Vagina (tissue), 2 donors: ENCODE measurements around the gene CHD9. TPM values are rescaled to one million over a fixed set of nuclear protein-coding genes. Genes with fewer than 3 reads are reported as not detected.

ENCODE experiments used
- DNase-seq, 2 donors: peaks; one replicate each; pipeline ENCODE4 v3.0.0-alpha.2; 2017; ENCODE audit errors: extremely low spot score in 2 of 2
- H3K27ac ChIP-seq: fragments of 200-600 bp; sonication (generic); one replicate; pipeline ENCODE4 v1.5.1; 2019
- H3K27me3 ChIP-seq: fragments of 200-600 bp; sonication (generic); one replicate; pipeline ENCODE4 v1.5.1; 2019
- H3K36me3 ChIP-seq, 2 donors: fragments of 200-600 bp; sonication (generic); one replicate each; pipeline ENCODE4 v1.5.1; 2017 to 2019
- H3K4me1 ChIP-seq: fragments of 200-600 bp; sonication (generic); one replicate; pipeline ENCODE4 v1.5.1; 2019
- H3K4me3 ChIP-seq, 2 donors: fragments of 200-600 bp; sonication (generic); 1 replicate in 1 of 2; 2 replicates in 1 of 2; pipeline ENCODE4 v1.5.1; 2016 to 2019
- H3K9me3 ChIP-seq: fragments of 200-600 bp; sonication (generic); one replicate; pipeline ENCODE4 v1.5.1; 2019
- POLR2A ChIP-seq, 2 donors: fragments of 450-650 bp; IDR thresholded peaks; one replicate each; pipeline ENCODE4 v1.6.1; 2017; ENCODE audit warnings: antibody characterized with exemption in 2 of 2, mild to moderate bottlenecking in 2 of 2, moderate library complexity in 2 of 2
- POLR2AphosphoS5 ChIP-seq, 2 donors: sonication (generic); formaldehyde crosslinking; IDR thresholded peaks; one replicate each; pipeline ENCODE4 v1.9.0; 2017; ENCODE audit warnings: antibody characterized with exemption in 2 of 2, mild to moderate bottlenecking in 2 of 2, low read depth in 1 of 2; ENCODE audit not compliant: insufficient read depth in 1 of 2
- intact Hi-C: fragments of 100-400 bp; cut with DNase I; formaldehyde crosslinking; loops from one replicate; pipeline ENCODE4 v1.15.1; 2023
- total RNA-seq: library from RNA; depleted of rRNA; stranded (reverse); fragments of >200 nt; gene quantifications from one replicate; pipeline ENCODE4 v1.2.3, GENCODE V29; 2016
- TF ChIP-seq, protein P1 (sequence below), 3 experiments: fragments of 450-650 bp in 2 of 3; fragments of 200-600 bp in 1 of 3; sonication (generic) in 1 of 3; IDR thresholded peaks; one replicate each; pipeline ENCODE4 v1.5.1; 2017 to 2019; ENCODE audit warnings: antibody characterized with exemption in 3 of 3, mild to moderate bottlenecking in 2 of 3, moderate library complexity in 2 of 3

The CHD9 gene
- total RNA-seq, 1 donor from 2014 or later = 77.6 TPM

DNA sequence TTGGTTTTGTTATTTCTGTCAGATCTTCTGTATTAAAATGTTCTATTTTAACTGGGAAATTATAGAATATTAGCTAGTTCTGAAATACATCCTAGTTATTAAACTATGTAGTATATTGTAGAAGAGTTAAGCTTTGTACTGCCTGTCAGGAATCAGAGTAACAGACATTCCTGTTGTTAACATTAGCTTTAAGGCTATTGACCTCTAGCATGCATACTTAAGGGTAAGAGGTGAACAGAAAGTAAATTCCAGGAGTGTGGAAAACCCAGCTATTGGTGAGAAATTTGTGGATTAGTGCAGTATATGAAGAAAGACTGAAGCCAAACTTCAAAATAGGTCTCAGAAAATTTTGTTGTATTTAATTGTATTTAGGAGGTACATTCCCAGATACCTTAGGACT lies 111.3 kb downstream of the CHD9 start:
- Histone ChIP-seq H3K9me3 (no peaks in the 10 kb centered on the region), H3K4me3 (no peak overlapping the region), H3K27me3 (no peaks in the 10 kb centered on the region), H3K36me3 (no peaks in the 10 kb centered on the region), H3K27ac (no peak overlapping the region), H3K4me1 (peaks cover 5% of the 10 kb centered on the region)
- DNase-seq = no peak
- intact Hi-C loops = loop anchor here (10.0 kb wide), 1 partner anchor 111 kb away; the partner anchor contains the start of genes CHD9 and CHD9NB
- no peak for TF ChIP-seq POLR2A (IDR thresholded peaks at IDR 0.05)
- TF ChIP-seq POLR2AphosphoS5 (IDR thresholded peaks at IDR 0.05; ENCODE audit: insufficient read depth in 1 of 2, low read depth in 1 of 2) = no peak
- TF ChIP-seq, protein P1, sequence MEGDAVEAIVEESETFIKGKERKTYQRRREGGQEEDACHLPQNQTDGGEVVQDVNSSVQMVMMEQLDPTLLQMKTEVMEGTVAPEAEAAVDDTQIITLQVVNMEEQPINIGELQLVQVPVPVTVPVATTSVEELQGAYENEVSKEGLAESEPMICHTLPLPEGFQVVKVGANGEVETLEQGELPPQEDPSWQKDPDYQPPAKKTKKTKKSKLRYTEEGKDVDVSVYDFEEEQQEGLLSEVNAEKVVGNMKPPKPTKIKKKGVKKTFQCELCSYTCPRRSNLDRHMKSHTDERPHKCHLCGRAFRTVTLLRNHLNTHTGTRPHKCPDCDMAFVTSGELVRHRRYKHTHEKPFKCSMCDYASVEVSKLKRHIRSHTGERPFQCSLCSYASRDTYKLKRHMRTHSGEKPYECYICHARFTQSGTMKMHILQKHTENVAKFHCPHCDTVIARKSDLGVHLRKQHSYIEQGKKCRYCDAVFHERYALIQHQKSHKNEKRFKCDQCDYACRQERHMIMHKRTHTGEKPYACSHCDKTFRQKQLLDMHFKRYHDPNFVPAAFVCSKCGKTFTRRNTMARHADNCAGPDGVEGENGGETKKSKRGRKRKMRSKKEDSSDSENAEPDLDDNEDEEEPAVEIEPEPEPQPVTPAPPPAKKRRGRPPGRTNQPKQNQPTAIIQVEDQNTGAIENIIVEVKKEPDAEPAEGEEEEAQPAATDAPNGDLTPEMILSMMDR (IDR thresholded peaks at IDR 0.05) = no peak

DNA sequence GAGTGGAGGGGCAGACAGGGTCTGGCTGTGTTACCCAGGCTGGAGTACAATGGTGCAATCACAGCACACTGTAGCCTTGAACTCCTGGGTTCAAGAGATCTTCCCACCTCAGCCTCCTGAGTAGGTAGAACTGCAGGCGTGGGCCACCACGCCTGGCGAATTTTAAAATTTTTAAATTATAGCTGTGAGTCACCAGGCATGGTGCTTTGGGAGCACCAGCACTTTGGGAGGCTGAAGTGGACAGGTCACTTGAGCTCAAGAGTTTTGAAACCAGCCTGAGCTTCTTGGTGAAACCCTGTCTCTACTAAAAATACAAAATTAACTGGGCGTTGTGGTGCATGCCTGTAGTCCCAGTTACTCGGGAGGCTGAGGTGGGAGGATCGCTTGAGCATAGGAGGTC lies 114.0 kb downstream of the CHD9 start:
- TF ChIP-seq, protein P1 (IDR thresholded peaks at IDR 0.05) = no peak
- TF ChIP-seq POLR2AphosphoS5 (IDR thresholded peaks at IDR 0.05; ENCODE audit: insufficient read depth in 1 of 2, low read depth in 1 of 2) = no peak
- no peak for TF ChIP-seq POLR2A (IDR thresholded peaks at IDR 0.05)
- no peak for DNase-seq
- H3K27me3 ChIP-seq = no peaks in the 10 kb centered on the region
- no peak overlapping the region for H3K27ac ChIP-seq
- H3K36me3 ChIP-seq = no peaks in the 10 kb centered on the region
- intact Hi-C loops = loop anchor here (10.0 kb wide), 1 partner anchor 114 kb away; the partner anchor contains the start of genes CHD9 and CHD9NB
- no peaks in the 10 kb centered on the region for H3K9me3 ChIP-seq
- no peak overlapping the region for H3K4me3 ChIP-seq
- H3K4me1 ChIP-seq = peaks cover 5% of the 10 kb centered on the region

DNA sequence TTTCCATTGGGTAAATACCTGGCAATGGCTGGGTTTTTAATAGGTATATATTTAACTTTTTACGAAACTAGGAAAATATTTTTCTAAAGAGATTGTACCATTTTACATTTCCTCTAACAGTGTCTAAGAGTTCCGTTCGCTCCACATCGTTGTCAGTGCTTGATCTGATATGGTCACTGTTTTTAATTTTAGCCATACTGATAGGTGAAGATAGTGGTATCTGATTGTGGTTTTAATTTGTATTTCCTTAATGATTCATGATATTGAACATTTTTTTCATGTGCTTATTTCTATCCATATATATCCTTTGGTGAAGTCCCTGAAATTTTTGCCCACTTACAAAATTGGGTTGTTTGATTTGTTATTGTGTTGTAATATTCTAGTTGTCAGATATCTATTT lies 117.7 kb downstream of the CHD9 start:
- intact Hi-C loops = no loop called here

DNA sequence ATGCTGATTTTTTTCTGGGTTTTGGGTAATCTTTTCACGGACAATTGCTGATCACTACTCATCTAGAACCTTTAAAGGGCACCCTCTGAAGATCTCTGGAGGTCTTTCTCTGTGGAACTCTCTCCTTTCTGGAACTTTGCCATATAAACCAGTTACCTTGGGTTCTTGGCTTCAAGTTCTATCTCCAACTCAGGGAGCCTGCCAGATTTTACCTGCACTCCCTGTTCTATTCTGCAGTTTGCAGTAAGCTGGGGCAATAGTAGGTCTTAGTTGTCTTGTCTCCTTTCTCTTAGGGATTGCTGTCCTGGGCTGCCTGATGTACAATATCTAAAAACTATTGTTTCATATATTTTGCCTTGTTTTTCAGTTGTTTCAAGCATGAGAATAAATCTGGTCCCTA lies 120.3 kb downstream of the CHD9 start:
- H3K27me3 ChIP-seq = no peaks in the 10 kb centered on the region

More for the DNA sequence above, 117.7 kb downstream of the CHD9 start:
- DNase-seq = no peak
- Histone ChIP-seq H3K27ac (no peak overlapping the region), H3K4me1 (peaks cover 4% of the 10 kb centered on the region), H3K4me3 (no peak overlapping the region), H3K36me3 (no peaks in the 10 kb centered on the region), H3K9me3 (no peaks in the 10 kb centered on the region), H3K27me3 (no peaks in the 10 kb centered on the region)
- TF ChIP-seq, protein P1 (IDR thresholded peaks at IDR 0.05) = no peak
- TF ChIP-seq POLR2A (IDR thresholded peaks at IDR 0.05) (no peak), POLR2AphosphoS5 (IDR thresholded peaks at IDR 0.05; ENCODE audit: insufficient read depth in 1 of 2, low read depth in 1 of 2) (no peak)

DNA sequence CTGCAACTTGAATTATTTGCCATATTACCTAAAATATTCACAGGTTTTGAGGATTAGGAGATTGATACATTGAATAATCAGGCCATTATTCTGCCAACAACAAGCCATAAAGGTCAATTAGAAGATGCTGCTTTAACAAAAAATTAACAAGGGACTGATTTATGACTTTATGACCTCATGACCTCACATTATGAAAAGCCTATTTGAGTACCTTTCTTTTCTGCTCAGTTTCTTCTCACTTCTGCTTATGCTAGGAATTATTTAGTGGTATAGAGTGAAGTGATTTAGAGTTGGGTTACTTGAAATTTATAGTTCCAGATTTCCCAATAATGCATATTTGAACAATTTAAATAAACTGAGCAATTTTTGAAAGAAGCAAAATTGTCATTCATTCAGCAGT lies 121.6 kb downstream of the CHD9 start:
- no peaks in the 10 kb centered on the region for H3K9me3 ChIP-seq
- H3K4me1 ChIP-seq = peaks cover 4% of the 10 kb centered on the region
- intact Hi-C loops = no loop called here
- no peak overlapping the region for H3K27ac ChIP-seq
- DNase-seq = no peak
- H3K27me3 ChIP-seq = no peaks in the 10 kb centered on the region
- no peak for TF ChIP-seq POLR2AphosphoS5 (IDR thresholded peaks at IDR 0.05; ENCODE audit: insufficient read depth in 1 of 2, low read depth in 1 of 2)
- no peak for TF ChIP-seq POLR2A (IDR thresholded peaks at IDR 0.05)
- TF ChIP-seq, protein P1 (IDR thresholded peaks at IDR 0.05) = no peak
- no peaks in the 10 kb centered on the region for H3K36me3 ChIP-seq
- no peak overlapping the region for H3K4me3 ChIP-seq

More for the DNA sequence above, 120.3 kb downstream of the CHD9 start:
- intact Hi-C loops = no loop called here
- TF ChIP-seq, protein P1 (IDR thresholded peaks at IDR 0.05) = no peak
- TF ChIP-seq POLR2A (IDR thresholded peaks at IDR 0.05) = no peak
- TF ChIP-seq POLR2AphosphoS5 (IDR thresholded peaks at IDR 0.05; ENCODE audit: insufficient read depth in 1 of 2, low read depth in 1 of 2) = no peak
- DNase-seq = no peak
- Histone ChIP-seq H3K9me3 (no peaks in the 10 kb centered on the region), H3K36me3 (no peaks in the 10 kb centered on the region), H3K4me3 (no peak overlapping the region), H3K4me1 (peaks cover 4% of the 10 kb centered on the region), H3K27ac (no peak overlapping the region)
